Heart right ventricle (tissue), 16 donors: ENCODE data around the gene DOCK1. TPM values are rescaled to one million over a fixed set of nuclear protein-coding genes. Genes with fewer than 3 reads are reported as not detected.
A peak's percentile ranks its signal among the peaks of the same experiment; 100 is the strongest.

ENCODE experiments used
- ATAC-seq, 8 donors: fragments of 200-7000 bp; cut with Tn5 transposase; one replicate each; pipeline ENCODE4 v1.9.1; 2020; ENCODE audit warnings: mild to moderate bottlenecking in 8 of 8, moderate library complexity in 8 of 8, moderate number of reproducible peaks in 1 of 8
- DNase-seq, 2 donors: peaks; one replicate each; pipeline ENCODE4 v3.0.0-alpha.2; 2020
- H3K27ac ChIP-seq, 10 donors: fragments of 200-600 bp; sonication (generic) in 2 of 10; one replicate each; pipeline versions ENCODE4 v1.5.0 to v1.8.0; 2020 to 2022; ENCODE audit warnings: mild to moderate bottlenecking in 3 of 10
- H3K27me3 ChIP-seq, 7 donors: fragments of 200-600 bp; one replicate each; pipeline ENCODE4 v1.8.0; 2021 to 2022; ENCODE audit warnings: mild to moderate bottlenecking in 2 of 7
- H3K36me3 ChIP-seq, 9 donors: fragments of 200-600 bp; sonication (generic) in 1 of 9; one replicate each; pipeline versions ENCODE4 v1.5.0 to v1.8.0; 2020 to 2022; ENCODE audit warnings: mild to moderate bottlenecking in 2 of 9
- H3K4me1 ChIP-seq, 9 donors: fragments of 200-600 bp; sonication (generic) in 1 of 9; one replicate each; pipeline versions ENCODE4 v1.5.0 to v1.8.0; 2020 to 2022; ENCODE audit warnings: mild to moderate bottlenecking in 4 of 9
- H3K4me3 ChIP-seq, 10 donors: fragments of 200-600 bp; sonication (generic) in 2 of 10; one replicate each; pipeline versions ENCODE4 v1.5.0 to v1.8.0; 2020 to 2022; ENCODE audit warnings: mild to moderate bottlenecking in 7 of 10, moderate library complexity in 2 of 10
- H3K9me3 ChIP-seq, 11 donors: fragments of 200-600 bp in 10 of 11; sonication (generic) in 2 of 11; one replicate each; pipeline versions ENCODE4 v1.5.0 to v1.8.0; 2013 to 2022; ENCODE audit warnings: mild to moderate bottlenecking in 2 of 11, control low read depth in 1 of 11, moderate library complexity in 1 of 11
- CTCF ChIP-seq, 9 donors: fragments of 200-600 bp; sonication (generic) in 2 of 9; IDR thresholded peaks; one replicate each; pipeline versions ENCODE4 v1.5.0 to v1.8.0; 2021 to 2022; ENCODE audit warnings: antibody characterized with exemption in 9 of 9, mild to moderate bottlenecking in 5 of 9, moderate library complexity in 1 of 9
- WGBS, 2 donors: extraction: QIAGEN DNeasy Blood & Tissue Kit; methylation state at CpG; one replicate each; pipeline ENCODE4 v1.1.7; 2013; ENCODE audit warnings: inconsistent platforms in 1 of 2; 5-methylcytosine and 5-hydroxymethylcytosine counted together
- intact Hi-C, 10 donors: fragments of 100-400 bp; cut with DNase I; formaldehyde crosslinking; loops; one replicate each; pipeline versions ENCODE4 v1.11.1 to v1.14.2; 2022
- polyA plus RNA-seq, 2 donors: library from polyadenylated mRNA; stranded (reverse); fragments of 200-250 nt; gene quantifications; one replicate each; pipeline ENCODE4 v1.2.3, GENCODE V29; 2013
- total RNA-seq, 10 donors: library from RNA; stranded (reverse); fragmentation: NEBNext Ultra II Directional in 3 of 10; extraction: Animal tissue kit (Norgen Biotek cat#: 25700) in 3 of 10; gene quantifications; one replicate each; pipeline versions ENCODE4 v1.2.1 to v1.2.4, GENCODE V29; 2021 to 2023
- donor health status: Arrhythmogenic right ventricular cardiomyopathy.
- donor health status: ischemic (EF 13 %, LVEDD 7.1; RV severe dilation, severe dysfunction).
- donor health status: healthy with polysubstance abuse.
- donor health status: DM: no; HTN: yes; CAD: no.
- donor health status: DM: no; HTN: no; CAD: no.
- donor health status: ischemic (EF 25% LVEDD 6.9; RV normal size, moderate dysfunction).
- donor health status: ischemic (EF 25% LVEDD 5.7; RV mildly dilated, moderate dysfunction).
- donor health status: healthy.
- donor health status: DM: yes; HTN: yes; CAD: no.
- donor health status: Ischemic cardiomyopathy.
- donor health status: ischemic (EF 35%, LVEDD 5.7; RV mildly dilated, moderate dysfunction).
- donor health status: nonischemic (EF 11% LVEDD 7.7; RV severe dilation, severe dysfunction).
- donor health status: DM: yes; HTN: yes; CAD: no.
- donor health status: PGD.
- donor health status: ischemic (EF 29% LVEDD 5.4; RV normal size, mild dysfunction).
- donor health status: nonischemic (EF 23%, LVEDD 6.1; RV moderate dilation, normal function).

DOCK1 gene
- total and polyA plus RNA-seq, 12 donors = 7.8 to 26.7 (median 19.8) TPM

DNA sequence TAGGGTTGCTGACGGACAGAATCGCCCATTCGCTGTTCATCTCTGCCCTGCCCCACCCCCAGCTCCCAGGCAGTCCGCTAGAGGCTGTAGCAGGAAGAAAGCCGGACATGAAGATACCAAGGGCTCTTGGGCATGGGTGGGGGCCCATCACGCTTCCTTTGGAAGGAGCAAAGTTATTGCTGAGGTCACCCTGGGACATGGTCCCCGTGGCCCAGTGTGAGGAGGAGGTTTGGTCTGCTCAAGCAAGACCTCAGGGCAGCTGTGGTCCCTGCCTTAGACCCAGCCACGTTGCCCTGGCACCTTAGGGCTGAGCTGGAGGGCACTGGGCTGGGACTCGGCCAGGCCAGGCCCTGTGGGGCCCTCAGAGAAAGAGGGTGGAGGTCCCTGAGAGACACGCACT is 511.8 kb downstream of the DOCK1 start:
- ATAC-seq (no peak), DNase-seq (no peak)
- H3K4me1 ChIP-seq = no peaks in the 10 kb centered on the region
- no peaks in the 10 kb centered on the region for H3K27me3 ChIP-seq
- WGBS, 2 donors = 75 to 77% methylated on average over 10 of the region's 10 CpGs
- H3K36me3 ChIP-seq = peaks cover 0 to 87% (median 6%) of the 10 kb centered on the region in 9 donors
- H3K9me3 ChIP-seq = no peaks in the 10 kb centered on the region
- no peak for TF ChIP-seq CTCF (IDR thresholded peaks at IDR 0.05)
- H3K27ac ChIP-seq = no peak overlapping the region
- intact Hi-C loops = no loop called here
- no peak overlapping the region for H3K4me3 ChIP-seq

DNA sequence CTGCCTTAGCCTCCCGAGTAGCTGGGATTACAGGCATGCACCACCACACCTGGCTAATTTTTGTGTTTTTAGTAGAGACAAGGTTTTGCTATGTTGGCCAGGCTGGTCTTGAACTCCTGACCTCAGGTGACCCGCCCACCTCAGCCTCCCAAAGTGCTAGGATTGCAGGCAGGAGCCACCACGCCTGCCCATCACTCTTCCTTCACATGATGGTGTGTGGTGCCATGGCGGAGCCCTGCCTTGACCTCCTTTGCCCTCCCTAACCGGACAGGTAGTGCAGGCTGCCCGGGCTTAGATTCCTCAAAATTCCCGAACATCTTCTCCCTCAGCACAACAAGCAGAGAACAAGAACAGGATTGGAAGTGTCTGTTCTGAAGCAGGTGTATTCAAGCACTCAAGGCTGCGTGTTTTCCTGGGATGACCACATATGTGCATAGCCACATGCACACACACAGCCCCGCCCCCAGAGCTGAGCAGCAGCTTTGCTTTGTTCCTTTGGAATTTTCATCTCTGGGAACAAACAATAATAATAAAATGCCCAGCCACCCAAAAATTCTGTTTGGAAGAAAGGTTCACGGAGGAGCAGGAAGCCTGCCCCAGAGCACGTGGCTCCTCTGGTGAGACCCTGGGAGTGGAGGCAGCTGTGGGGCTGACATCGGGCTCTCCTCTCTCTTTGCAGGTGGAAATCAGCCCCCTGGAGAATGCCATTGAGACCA is 512.6 kb downstream of the DOCK1 start:
- H3K36me3 ChIP-seq = peaks cover 0 to 89% (median 6%) of the 10 kb centered on the region in 9 donors
- no peak overlapping the region for H3K27ac ChIP-seq
- no peak for TF ChIP-seq CTCF (IDR thresholded peaks at IDR 0.05)
- no peaks in the 10 kb centered on the region for H3K27me3 ChIP-seq
- no peak overlapping the region for H3K4me3 ChIP-seq
- ATAC-seq = no peak
- DNase-seq = no peak
- intact Hi-C loops = no loop called here
- H3K4me1 ChIP-seq = no peaks in the 10 kb centered on the region
- H3K9me3 ChIP-seq = no peaks in the 10 kb centered on the region
- WGBS, 2 donors = 95 to 96% methylated on average over 12 of the region's 12 CpGs

GRCh38 chr10:127418536-127419168 is 513.4 kb downstream of the DOCK1 start:
- ATAC-seq (peak in 4 of 8 donors; percentile 29 to 75 (median 44)), DNase-seq (peak in 1 of 2 donors; percentile 59)
- H3K36me3 ChIP-seq = peaks cover 0 to 90% (median 13%) of the 10 kb centered on the region in 9 donors
- intact Hi-C loops = no loop called here
- WGBS, 2 donors = 72 to 83% methylated on average over 13 of the region's 13 CpGs
- H3K27ac ChIP-seq = no peak overlapping the region
- H3K9me3 ChIP-seq = no peaks in the 10 kb centered on the region
- H3K4me3 ChIP-seq = no peak overlapping the region
- no peaks in the 10 kb centered on the region for H3K27me3 ChIP-seq
- TF ChIP-seq CTCF (IDR thresholded peaks at IDR 0.05) = no peak
- H3K4me1 ChIP-seq = no peaks in the 10 kb centered on the region

GRCh38 chr10:127420138-127420684 is 515.0 kb downstream of the DOCK1 start:
- TF ChIP-seq CTCF (IDR thresholded peaks at IDR 0.05) = no peak
- no peak overlapping the region for H3K27ac ChIP-seq
- intact Hi-C loops = no loop called here
- ATAC-seq (no peak), DNase-seq (no peak)
- no peaks in the 10 kb centered on the region for H3K27me3 ChIP-seq
- H3K9me3 ChIP-seq = no peaks in the 10 kb centered on the region
- 96 to 98% methylated on average over 10 of the region's 10 CpGs for WGBS, 2 donors
- H3K36me3 ChIP-seq = peaks cover 0 to 85% (median 13%) of the 10 kb centered on the region in 9 donors
- no peak overlapping the region for H3K4me3 ChIP-seq
- H3K4me1 ChIP-seq = no peaks in the 10 kb centered on the region
